GM11168 (cell line): ENCODE results near the gene CFAP54.

Experiments used
- in situ Hi-C: fragments of 300-500 bp; cut with MboI; formaldehyde crosslinking; loops from one replicate; pipeline ENCODE4 v1.12.0; 2022; ENCODE audit warnings: low sequenced_read_pairs; ENCODE audit not compliant: unreplicated experiment

CFAP54 gene

DNA sequence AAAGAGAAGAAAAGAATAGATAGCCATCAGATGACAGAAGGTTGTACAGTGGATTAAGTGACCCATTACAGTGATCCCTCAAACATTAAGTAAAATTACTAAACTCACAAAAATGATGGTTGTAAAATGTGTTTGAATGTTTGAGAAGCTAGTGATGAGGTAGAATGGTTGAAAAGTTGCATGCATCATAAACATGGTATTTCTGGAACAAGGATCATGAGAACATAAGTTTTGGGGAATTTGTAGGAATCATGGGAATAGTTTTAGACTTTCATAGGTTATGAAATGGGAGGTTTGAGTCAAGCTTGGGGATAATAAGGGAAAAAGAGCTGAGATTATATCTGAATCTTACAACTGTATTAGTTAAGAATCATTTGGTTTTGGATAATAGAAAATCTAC is 383.6 kb downstream of the CFAP54 start:
- in situ Hi-C loops = no loop called here

DNA sequence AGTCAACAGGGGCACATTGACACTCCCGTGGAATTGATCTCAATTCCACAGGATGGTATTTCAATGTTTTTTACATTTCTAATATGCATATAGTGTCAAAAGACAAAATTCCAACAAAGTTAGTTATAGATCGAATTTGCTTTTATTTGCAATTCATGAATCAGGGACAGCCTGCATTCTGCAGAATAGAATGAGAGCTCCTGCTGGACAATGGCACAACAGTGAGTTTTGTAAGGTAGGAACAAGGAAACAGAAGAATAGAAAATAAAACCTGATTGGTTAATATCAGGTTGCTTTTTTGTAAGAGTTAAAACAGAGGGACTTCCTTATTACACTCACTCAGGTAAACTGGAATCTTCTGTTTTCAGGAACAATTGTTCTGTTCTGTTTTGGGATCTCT is 384.8 kb downstream of the CFAP54 start:
- in situ Hi-C loops = no loop called here

DNA sequence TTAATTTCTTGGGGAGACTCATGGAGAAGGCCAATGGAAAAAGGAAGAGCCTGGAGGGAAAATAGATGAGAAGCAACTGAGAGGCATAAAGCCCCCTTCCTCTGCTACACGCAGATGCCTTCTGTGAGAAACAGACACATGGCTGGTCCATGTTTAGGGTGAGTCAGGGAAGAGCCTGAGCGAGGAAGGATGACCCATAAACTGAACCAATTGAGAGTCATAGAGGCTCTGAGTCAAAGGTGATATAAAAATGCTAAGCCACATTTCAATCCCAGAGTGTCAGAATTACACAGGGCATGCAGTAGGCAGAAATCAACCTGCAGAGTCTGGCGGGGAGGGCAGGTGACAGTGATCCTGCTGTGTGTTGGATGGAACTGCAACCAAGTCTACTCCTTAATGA is 387.6 kb downstream of the CFAP54 start:
- in situ Hi-C loops = no loop called here

DNA sequence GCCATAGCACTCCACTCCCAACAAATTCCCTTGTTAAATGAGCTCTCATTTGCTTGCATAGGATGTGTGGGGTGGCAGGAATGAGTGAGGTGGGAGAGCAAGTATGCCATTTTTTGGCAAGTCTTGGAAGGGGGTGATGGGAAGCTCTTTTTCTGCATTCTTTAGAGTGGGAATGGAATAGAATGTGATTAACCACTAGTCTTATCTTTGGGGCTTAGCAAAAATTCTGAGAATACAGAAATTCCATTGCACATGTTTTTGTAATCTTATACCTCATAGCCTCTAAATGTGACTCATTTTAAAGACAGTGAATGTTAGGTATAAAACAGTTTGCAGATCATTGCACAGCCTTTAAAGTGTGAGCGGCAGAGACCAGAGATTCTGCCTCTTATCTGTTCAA is 389.3 kb downstream of the CFAP54 start:
- in situ Hi-C loops = no loop called here

DNA sequence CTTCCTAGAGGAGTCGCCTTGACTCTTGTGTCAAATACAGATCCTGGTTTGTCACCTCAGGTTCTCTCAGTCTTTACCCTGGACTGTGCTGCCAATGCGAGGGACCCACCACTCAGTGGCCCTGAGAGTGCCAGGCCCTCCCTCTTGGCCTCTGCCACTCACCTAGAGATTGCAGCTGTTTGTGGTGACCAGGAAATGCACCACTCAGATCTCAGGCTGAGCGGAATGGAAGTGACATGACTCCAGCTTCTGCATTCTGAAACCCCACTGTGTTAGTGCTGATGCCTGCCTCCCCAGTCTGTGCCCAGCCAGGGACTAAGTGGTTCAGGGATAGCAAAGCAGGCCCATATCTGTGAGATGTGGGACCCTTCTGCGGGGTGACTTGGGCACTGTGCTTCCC is 389.9 kb downstream of the CFAP54 start:
- in situ Hi-C loops = no loop called here

DNA sequence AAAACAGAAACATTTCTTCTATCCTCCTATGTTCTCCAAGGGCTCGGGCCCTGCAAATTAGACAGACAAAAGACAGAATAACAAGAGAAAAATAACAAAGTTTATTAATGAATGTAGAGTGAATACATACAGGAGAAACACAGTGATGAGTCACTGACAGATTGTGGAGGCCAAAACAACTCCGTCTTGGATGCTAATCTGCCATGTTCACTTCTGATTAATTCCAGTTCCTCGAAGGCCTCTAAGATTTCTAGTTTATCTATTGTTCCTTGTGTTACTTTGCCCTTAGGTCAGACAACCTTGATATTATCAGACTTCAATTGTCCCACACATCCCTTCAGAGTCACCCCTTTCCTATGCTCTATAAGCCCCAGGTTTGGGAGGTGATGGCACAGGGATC is 390.8 kb downstream of the CFAP54 start:
- in situ Hi-C loops = no loop called here

DNA sequence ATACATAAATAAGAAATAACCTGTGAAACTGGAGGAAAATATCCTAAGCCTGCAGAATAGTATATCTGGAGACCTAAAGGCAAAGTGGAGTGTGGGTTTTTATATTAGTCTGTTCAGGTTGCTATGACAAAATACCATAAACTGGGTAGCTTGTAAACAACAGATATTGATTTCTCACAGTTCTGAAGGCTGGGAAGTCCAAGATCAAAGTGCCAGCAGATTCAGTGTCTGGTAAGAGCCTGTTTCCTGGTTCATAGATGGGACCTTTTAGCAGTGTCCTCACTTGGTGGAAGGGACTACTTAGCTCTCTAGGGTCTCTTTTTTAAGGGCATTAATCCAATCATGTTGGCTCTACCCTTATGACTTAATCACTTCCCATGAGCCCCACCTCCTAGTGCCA is 392.2 kb downstream of the CFAP54 start:
- in situ Hi-C loops = no loop called here

DNA sequence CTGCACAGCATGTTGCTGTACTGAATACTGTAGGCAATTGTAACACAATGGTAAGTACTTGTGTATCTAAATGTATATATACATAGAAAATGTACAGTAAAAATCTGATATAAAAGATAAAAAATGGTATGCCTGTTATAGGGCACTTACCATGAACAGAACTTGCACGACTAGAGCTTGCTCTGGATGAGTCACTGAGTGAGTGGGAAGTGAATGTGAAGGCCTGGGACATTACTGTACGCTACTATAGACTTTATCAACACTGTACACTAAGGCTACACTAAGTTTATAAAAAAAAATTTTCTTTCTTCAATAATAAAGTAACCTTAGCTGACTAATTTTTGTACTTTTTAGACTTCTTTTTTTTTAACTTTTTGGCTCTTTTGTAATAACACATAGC is 393.5 kb downstream of the CFAP54 start:
- in situ Hi-C loops = no loop called here

DNA sequence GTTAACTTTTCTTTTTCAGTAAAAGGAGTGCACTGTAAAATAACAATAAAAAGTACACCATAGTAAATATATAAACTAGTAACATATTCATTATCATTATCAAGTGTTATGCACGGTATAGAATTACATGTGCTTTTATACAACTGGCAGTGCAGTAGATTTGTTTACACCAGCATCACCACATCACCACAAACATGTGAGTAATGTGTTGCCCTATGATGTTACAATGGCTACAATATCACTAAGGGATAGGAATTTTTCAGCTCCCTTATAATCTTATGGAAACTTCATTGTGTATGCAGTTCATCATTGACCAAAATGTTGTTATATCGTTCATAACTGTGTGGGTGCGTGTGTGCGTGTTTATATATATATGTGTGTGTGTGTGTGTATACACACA is 394.2 kb downstream of the CFAP54 start:
- in situ Hi-C loops = no loop called here

DNA sequence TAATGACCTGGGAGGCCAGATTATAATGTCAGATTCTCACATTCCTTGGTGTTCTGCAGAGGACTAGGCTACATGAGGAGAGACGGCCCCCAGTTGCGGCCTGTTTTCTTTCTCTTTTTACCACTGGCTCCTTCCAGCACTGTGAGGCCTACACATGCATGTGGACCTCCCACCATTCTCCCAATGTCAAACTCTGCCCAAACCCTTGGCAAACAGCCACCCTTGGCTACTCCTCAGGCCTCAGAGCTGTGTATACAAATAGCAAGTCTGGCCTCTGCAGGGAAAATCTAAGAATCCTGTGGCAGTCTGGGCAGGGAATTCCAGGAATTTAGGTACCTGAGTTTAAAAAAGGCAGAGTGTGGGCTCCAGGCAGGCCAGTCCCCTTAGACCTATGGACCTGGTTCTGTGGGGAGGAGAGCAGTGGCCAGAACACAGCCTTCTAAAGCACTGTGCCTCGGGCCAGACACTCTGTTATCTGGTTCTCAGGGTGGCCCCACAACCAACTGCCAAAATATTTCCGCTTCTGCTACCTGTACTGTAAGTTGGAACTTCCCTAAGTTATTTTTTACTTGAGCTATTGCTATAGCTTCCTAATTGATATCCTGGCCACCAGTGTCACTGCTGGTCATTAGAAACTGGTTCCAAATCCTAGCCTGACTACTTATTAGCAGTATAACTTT is 397.8 kb downstream of the CFAP54 start:
- in situ Hi-C loops = no loop called here

DNA sequence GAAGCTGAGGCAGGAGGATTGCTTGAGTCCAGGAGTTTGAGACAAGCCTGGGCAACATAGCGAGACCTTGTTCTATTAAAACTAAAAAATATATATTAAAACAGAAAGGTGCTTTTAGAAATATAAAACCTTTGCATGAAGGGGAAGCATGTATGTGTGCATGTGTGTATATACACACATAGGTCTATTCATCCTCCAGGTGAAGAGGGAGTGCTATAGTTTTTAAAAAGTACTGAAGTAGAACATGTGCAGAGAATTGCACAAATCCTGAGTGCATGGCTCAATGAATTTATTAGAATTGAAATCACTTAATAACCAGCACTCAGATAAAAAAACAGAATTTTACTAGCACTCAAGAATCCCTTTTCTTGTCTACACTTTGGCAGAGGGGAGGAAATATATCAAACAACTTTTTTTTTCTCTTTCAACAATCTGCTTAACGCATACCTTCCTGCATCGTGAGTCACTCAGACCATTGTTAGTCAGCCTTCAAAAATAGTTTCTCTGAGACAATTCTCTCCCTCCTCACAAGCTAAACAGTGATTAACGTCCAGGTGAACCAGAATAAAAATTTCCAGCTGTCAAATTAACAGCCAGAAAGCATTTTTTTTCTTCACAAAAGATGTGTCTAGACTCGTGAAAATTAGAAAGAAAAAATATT is 400.0 kb downstream of the CFAP54 start:
- in situ Hi-C loops = no loop called here

DNA sequence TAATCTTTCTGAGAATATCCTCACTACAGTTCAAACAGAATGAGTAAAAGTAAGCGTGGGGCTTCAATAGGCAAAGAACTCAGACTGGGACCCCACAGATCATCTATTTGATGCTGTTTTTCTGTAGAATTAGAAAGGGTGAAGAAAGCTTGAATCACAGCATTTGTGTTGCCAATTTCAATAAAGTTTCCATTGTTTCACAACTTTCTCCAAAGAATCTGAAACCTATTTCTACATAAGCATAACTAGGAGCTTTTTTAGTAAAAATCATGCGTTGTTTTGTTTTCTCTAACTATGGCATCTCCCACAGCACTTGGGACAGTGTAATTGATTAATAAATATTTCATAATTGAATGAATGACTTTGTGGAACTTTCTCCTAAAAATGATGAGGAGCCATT is 401.0 kb downstream of the CFAP54 start:
- in situ Hi-C loops = no loop called here

DNA sequence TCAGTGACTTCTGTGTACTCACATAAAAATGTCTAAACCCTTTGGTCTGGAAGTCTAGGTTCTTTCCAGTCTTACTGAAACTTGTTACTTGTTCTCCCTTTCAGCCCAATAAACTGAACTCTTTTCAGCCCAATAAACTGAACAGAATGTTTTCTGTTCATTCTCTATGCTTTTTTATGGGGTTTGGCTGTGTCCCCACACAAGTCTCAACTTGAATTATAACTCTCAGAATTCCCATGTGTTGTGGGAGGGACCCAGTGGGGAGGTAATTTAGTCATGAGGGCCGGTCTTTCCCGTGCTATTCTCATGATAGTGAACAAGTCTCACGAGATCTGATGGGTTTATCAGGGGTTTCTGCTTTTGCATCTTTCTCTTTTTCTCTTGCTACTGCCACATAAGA is 402.7 kb downstream of the CFAP54 start:
- in situ Hi-C loops = no loop called here

DNA sequence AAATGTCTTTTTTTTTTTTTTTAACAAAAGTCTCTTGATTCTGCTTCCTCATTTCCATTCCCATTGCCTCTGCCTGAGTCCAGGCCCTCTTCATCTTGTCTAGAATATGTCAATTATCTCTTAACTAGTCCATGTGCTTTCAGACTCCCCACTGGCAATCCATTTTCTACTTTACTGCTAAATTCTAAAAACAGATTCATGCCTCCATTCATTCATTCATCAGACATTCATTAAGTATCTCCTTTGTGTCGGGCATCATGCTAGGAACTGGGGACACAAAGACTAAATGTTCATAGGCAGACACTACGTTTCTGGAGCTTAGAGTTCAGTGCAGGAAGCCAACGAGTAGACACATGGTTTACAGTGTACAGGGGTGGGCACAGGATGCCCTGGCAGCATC is 408.0 kb downstream of the CFAP54 start:
- in situ Hi-C loops = no loop called here

DNA sequence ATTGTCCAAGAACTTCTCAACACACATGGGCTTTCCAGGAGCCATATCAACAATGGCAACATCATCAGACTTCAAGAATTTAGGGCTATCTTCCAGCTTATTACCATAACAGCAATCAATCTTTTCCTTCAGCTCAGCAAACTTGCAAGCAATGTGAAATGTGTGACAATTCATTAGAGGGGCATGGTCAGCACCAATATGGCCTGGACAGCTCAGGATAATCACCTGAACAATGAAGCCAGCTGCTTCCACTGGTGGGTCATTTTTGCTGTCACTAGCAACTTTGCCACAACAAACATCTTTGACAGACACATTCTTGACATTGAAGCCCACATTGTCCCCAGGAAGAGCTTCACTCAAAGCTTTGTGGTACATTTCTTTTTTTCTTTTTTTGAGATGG is 411.8 kb downstream of the CFAP54 start:
- in situ Hi-C loops = no loop called here

DNA sequence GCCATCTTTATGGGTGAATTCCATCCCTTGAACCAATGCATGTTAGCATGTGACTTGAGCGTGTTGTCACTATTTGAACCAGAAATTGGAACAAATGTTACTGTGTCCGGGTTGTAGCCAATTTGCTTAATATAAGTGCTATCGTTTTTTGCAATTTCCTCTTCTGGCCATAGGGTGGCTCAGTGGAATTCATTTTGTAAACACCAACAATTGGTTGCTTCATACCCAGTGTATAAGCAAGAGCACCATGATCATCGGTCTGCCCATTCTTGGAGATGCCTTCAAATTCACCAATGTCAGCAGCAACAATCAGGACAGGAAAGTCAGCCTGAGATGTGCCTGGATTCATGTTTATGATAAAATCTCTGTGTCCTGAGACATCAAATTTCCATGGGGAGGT is 412.7 kb downstream of the CFAP54 start:
- in situ Hi-C loops = no loop called here

DNA sequence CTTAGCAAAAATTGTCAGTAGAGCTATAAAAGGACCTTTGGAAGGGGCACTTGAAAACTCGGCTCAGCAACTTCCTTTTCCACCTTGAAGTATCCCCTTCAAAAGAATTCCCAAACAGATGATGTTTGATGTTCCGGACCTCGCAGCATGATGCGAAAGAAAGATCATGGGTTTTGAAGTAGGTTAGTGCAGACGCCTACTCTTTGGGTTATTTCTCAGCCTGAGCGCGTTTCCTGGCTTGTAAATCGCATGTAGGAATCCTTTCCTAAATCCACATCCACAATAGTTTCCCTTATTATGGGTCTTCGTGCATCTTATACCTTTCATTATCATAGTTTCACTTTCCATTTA is 417.1 kb downstream of the CFAP54 start:
- in situ Hi-C loops = no loop called here

DNA sequence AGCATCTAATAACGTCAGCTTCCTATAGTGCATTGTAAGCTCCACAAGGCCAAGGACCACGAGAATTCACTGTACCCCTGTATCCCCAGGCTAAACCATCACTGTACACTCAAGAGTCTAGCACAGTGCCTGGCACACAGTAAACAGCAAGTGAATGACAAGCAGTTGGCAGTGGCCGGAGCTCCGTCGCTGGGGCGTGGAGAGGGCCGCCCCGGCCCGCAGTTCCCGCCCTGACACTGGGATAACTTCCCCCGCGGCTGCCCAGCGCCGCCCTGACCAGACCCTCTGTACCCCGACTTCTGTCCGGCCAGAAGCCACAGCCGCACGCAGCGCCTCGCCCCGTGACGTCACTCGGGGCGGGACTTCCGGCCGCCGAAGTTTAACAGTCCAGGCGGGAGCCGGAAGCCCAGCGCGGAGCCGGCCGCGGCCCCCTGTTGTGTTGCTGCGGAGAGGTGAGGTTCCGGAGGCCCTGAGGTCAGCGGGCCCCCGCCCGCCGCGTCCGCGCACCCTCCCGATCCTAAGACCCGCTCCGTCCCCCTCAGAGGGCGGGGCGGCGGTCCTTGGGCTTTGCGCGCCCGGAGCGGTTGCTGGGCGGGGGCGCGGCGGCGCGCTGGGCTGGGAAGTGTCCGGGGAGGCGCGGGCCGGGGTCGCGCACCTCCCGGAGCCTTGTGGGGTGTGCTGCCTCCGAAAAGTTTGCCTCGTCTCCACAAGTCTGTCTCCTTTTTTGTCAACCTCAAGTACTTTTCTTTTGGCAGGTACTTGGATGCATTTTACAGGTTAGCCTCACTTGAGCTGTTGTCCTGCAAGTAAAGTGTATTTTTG is 417.7 kb downstream of the CFAP54 start, which contains the start of gene NEDD1:
Gene NEDD1, plus strand, starts transcription at position 409 of the 822 bp plus-strand sequence. CDS start 2,503 bp downstream, outside the sequence.
- in situ Hi-C loops = no loop called here

DNA sequence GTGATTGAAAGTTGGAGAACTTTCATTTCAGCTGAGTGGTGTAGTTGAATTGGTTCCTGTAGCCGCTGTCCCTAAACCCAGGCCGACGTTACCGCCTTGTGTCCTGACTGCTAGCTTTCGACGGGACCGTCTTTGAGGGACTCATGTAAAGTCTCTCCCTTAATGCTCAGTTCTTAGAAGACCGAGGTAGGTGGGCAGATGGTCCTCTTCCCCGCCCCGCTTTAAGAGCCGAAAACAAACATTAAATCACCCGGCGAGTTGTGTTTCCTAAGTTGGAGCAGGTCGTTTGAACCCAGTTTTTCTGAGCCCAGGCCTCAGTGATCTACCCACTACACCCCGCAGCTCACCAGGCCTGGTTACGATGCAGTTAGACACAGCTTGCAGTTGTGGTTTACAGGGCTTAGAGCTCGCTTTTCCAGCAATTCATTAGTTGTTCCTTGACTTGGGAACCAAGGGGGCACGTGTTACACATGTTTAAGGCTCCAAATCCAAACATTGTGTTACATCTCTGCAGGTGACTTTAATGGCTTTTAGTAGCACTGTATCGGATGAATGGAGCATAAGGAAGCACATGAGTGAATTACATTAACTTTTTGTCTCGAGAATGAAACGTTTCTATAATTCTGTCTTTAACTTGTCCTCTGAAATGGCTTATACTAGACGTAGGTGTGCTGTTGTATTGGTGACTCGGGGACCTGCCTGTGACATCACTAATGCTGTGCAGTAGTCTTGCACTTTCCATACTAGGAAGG is 418.5 kb downstream of the CFAP54 start:
- in situ Hi-C loops = no loop called here

DNA sequence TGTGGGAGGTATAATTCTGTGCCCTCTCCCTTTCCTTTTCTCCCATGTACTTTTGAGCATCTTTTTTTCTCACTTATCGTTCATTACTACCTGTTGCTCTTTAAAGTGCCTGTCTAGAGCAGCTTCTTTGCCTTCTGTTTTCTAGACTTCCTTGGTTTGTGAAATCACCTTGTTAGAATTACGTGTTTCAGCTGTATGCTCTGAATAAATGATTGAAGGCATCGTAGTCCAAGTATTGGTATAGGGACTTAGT is 419.0 kb downstream of the CFAP54 start:
- in situ Hi-C loops = no loop called here

DNA sequence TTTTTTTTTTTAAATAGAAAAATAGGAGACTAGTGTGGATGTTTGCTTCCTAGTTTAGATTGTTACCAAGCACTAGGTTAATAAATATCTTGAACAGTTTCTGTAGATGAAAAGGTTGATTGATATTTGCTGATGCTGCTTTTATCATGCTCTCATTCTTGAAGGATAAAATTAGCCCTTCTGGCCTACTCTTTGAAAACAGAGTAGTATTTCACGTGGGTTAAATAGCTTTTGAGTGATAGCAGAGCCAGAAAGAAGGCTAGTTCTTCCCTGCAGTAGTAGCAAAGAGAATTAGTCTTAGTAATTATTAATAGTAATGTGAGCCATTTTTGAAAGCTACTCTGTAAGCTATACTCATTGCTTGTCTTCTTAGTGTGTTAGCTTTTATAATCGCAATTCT is 422.9 kb downstream of the CFAP54 start:
- in situ Hi-C loops = no loop called here
